Measurements from ENCODE around the gene SPATA20. TPM values are rescaled to one million over a fixed set of nuclear protein-coding genes. Genes with fewer than 3 reads are reported as not detected.

The SPATA20 gene
- total RNA-seq, 3 donors from 2014 or later = 54.3 to 95.3 (median 65.4) TPM

DNA sequence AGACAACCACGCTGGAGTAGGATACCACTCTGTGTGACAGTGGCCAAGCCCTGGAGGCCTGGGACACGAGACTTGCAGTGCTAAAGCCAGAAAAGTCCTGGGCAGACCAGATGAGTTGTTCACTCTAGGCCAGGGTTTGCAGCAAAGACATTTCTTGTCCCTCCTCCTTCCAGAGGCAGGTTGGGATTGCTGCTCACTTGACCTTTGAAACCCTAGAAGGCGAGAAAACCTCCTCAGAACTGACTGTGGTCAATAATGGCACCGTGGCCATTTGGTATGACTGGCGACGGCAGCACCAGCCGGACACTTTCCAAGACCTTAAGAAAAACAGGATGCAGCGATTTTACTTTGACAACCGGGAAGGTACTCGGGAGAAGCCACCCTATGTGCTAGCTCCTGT, 24.2 kb upstream of the SPATA20 start:
- intact Hi-C loops (cut with DNase I, micrococcal nuclease) = no loop called here
- Histone ChIP-seq H3K36me3 (ENCODE audit: low read depth) (no peaks in the 10 kb centered on the region), H3K4me3 (no peak overlapping the region), H3K4me1 (ENCODE audit: low read depth) (no peaks in the 10 kb centered on the region), H3K9me3 (no peaks in the 10 kb centered on the region)
- TF ChIP-seq, protein P1, sequence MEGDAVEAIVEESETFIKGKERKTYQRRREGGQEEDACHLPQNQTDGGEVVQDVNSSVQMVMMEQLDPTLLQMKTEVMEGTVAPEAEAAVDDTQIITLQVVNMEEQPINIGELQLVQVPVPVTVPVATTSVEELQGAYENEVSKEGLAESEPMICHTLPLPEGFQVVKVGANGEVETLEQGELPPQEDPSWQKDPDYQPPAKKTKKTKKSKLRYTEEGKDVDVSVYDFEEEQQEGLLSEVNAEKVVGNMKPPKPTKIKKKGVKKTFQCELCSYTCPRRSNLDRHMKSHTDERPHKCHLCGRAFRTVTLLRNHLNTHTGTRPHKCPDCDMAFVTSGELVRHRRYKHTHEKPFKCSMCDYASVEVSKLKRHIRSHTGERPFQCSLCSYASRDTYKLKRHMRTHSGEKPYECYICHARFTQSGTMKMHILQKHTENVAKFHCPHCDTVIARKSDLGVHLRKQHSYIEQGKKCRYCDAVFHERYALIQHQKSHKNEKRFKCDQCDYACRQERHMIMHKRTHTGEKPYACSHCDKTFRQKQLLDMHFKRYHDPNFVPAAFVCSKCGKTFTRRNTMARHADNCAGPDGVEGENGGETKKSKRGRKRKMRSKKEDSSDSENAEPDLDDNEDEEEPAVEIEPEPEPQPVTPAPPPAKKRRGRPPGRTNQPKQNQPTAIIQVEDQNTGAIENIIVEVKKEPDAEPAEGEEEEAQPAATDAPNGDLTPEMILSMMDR (IDR thresholded peaks at IDR 0.05) = no peak
- DNase-seq = no peak
- no peak for ATAC-seq

DNA sequence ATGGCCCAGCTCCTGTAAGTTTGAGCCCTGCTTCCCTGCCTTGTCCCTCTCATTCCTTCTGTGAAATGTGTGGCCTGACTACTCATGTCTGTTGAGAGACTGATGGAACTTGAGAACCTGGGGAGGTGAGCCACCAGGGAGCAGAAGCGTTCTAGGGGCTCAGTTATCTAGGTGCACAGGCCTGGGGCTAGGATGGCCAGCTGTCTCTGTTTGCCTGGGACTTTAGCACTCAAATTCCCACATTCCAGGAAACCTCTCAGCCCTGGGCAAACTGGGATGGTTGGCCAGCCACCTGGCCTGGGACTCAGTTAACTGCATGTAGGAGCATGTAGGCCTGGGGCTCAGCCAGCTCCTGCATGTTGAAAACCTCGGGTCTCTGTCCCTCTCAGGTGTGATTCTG, 23.8 kb upstream of the SPATA20 start:
- Histone ChIP-seq H3K9me3 (no peaks in the 10 kb centered on the region), H3K4me3 (no peak overlapping the region), H3K36me3 (ENCODE audit: low read depth) (no peaks in the 10 kb centered on the region), H3K4me1 (ENCODE audit: low read depth) (no peaks in the 10 kb centered on the region)
- intact Hi-C loops (cut with DNase I, micrococcal nuclease) = no loop called here
- no peak for ATAC-seq
- TF ChIP-seq, protein P1 (IDR thresholded peaks at IDR 0.05) = no peak
- DNase-seq = no peak

DNA sequence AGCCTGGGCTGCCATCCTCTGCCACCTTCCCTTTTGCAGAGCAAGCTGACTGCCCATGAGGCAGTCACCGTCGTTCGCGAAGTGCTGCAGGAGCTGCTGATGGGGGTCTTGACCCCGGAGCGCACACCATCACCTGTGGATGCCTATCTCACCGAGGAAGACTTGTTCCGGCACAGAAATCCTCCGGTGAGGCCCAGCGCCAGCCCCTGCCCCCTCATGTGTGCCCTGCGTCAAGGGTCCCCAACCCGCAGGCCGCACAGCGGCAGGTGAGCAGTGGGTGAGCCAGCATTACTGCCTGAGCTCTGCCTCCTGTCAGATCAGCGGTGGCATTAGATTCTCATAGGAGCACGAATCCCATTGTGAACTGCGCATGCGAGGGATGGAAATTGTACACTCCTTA, 22.1 kb upstream of the SPATA20 start:
- Histone ChIP-seq H3K9me3 (no peaks in the 10 kb centered on the region), H3K36me3 (ENCODE audit: low read depth) (no peaks in the 10 kb centered on the region), H3K4me3 (no peak overlapping the region), H3K4me1 (ENCODE audit: low read depth) (no peaks in the 10 kb centered on the region)
- DNase-seq (no peak), ATAC-seq (no peak)
- intact Hi-C loops (cut with DNase I, micrococcal nuclease) = no loop called here
- TF ChIP-seq, protein P1 (IDR thresholded peaks at IDR 0.05) = no peak

DNA sequence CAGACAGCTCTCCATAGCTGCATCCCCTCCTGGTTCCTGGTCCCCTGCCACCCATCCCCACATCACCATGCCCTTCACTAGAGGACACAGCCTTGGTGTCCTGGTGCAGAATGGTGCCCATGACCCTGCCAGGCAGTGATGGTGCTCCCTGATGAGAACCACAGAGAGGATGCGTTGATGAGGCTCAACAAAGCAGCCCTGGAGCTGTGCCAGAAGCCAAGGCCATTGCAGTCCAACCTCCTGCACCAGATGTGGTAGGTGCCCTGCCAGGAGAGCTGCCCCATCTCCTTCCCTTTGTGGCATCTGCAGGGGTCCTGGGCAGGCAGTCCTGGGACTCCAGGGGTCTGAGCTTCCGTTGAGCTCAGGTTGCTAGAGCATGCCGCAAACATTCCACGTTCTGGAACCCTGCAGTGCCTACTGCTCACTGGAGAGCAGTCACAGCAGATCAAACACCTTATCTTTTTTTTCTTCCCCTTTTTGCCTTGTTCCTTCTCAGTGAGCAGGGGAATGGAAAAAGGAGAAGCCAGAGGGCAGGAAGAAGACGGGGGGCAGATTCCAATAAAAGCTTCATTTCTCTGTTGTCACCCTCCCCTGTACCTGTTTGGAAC, 19.7 kb upstream of the SPATA20 start:
- H3K4me3 ChIP-seq = no peak overlapping the region
- DNase-seq = no peak
- no peaks in the 10 kb centered on the region for H3K9me3 ChIP-seq
- H3K4me1 ChIP-seq (ENCODE audit: low read depth) = peaks cover 4% of the 10 kb centered on the region
- intact Hi-C loops (cut with DNase I, micrococcal nuclease) = no loop called here
- TF ChIP-seq, protein P1 (IDR thresholded peaks at IDR 0.05) = no peak
- ATAC-seq = no peak
- H3K36me3 ChIP-seq (ENCODE audit: low read depth) = no peaks in the 10 kb centered on the region

- no peak for DNase-seq
- no peaks in the 10 kb centered on the region for H3K36me3 ChIP-seq (ENCODE audit: low read depth)
- intact Hi-C loops (cut with DNase I, micrococcal nuclease) = no loop called here
- H3K4me3 ChIP-seq = no peak overlapping the region
- no peaks in the 10 kb centered on the region for H3K9me3 ChIP-seq
- ATAC-seq = no peak
- H3K4me1 ChIP-seq (ENCODE audit: low read depth) = peaks cover 7% of the 10 kb centered on the region
- TF ChIP-seq, protein P1 (IDR thresholded peaks at IDR 0.05) = no peak
Measured at GRCh38 chr17:50527949-50528474, 19.0 kb upstream of the SPATA20 start.
